Mammary epithelial cell (primary cell): ENCODE data around the gene ARHGEF12.

Source experiments
- EZH2 ChIP-seq: IDR thresholded peaks from 2 replicates; pipeline ENCODE4 v1.6.1; 2012; ENCODE audit warnings: low read length, inconsistent platforms, borderline replicate concordance
- TF ChIP-seq, protein P1 (sequence below), 2 donors: IDR thresholded peaks in 1 of 2; conservative IDR thresholded peaks in 1 of 2; 2 replicates each; pipeline ENCODE4 v1.5.1; 2011 to 2012; ENCODE audit warnings: inconsistent platforms in 2 of 2, low read length in 2 of 2, mild to moderate bottlenecking in 2 of 2, control low read depth in 1 of 2, low read depth in 1 of 2; ENCODE audit not compliant: insufficient read depth in 1 of 2; ENCODE audit errors: extremely low read depth in 1 of 2

DNA sequence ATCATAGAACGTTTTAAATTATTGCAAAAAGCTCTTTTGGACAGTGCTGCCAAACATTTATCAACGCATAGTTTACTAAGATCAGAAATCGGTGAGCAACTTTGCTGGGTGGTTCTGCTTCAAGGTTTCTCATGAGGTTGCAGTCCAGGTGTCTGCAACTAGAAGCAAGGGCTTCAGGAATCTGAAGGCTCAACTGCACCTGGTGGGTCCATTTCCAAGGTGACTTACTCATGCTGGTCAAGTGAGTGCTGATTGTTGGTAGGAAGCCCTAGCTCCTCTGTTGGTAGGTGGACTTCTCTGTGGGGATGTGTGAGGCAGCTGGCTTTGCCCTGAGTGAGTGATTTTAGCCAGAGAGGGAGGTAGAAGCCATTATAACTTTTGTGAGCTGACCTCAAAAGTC lies 22.5 kb downstream of the ARHGEF12 start:
- TF ChIP-seq, protein P1, sequence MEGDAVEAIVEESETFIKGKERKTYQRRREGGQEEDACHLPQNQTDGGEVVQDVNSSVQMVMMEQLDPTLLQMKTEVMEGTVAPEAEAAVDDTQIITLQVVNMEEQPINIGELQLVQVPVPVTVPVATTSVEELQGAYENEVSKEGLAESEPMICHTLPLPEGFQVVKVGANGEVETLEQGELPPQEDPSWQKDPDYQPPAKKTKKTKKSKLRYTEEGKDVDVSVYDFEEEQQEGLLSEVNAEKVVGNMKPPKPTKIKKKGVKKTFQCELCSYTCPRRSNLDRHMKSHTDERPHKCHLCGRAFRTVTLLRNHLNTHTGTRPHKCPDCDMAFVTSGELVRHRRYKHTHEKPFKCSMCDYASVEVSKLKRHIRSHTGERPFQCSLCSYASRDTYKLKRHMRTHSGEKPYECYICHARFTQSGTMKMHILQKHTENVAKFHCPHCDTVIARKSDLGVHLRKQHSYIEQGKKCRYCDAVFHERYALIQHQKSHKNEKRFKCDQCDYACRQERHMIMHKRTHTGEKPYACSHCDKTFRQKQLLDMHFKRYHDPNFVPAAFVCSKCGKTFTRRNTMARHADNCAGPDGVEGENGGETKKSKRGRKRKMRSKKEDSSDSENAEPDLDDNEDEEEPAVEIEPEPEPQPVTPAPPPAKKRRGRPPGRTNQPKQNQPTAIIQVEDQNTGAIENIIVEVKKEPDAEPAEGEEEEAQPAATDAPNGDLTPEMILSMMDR (conservative IDR thresholded peaks at IDR 0.05 in 1 of 2, IDR thresholded peaks at IDR 0.05 in 1 of 2; ENCODE audit: extremely low read depth in 1 of 2, insufficient read depth in 1 of 2, low read depth in 1 of 2, low read length in 2 of 2) = no peak
- TF ChIP-seq EZH2 = no peak
